Neural cell (in vitro differentiated cells): ENCODE measurements around the gene COL8A1. TPM values are rescaled to one million over a fixed set of nuclear protein-coding genes. Genes with fewer than 3 reads are reported as not detected.
"Not testable (repeated sequence)": the region's sequence is repeated elsewhere in the genome, so short reads cannot be mapped to it uniquely, and the experiment has no call there.

ENCODE experiments used
- H2AFZ ChIP-seq: fragments of 200-600, 300-800 bp; sonication (generic), shearing (Covaris generic); 2 replicates; pipeline ENCODE4 v1.6.0; 2014; ENCODE audit warnings: low read depth, mild to moderate bottlenecking, antibody characterized with exemption, low read length, moderate library complexity
- H3F3A ChIP-seq: fragments of 200-600 bp; shearing (Covaris generic); 2 replicates; pipeline ENCODE4 v1.6.1; 2016; ENCODE audit warnings: mild to moderate bottlenecking, moderate library complexity, mixed read lengths, antibody characterized with exemption, low read length; ENCODE audit not compliant: insufficient read depth, poor library complexity, severe bottlenecking
- H3K27ac ChIP-seq: fragments of 200-600, 300-800 bp; sonication (generic), shearing (Covaris generic); 2 replicates; pipeline ENCODE4 v1.5.1; 2014; ENCODE audit warnings: mild to moderate bottlenecking, low read length, moderate library complexity
- H3K27me3 ChIP-seq: fragments of 300-800, 200-600 bp; sonication (generic), shearing (Covaris generic); 2 replicates; pipeline ENCODE4 v1.6.0; 2014; ENCODE audit warnings: mild to moderate bottlenecking, low read depth, low read length, moderate library complexity; ENCODE audit not compliant: insufficient read depth
- H3K36me3 ChIP-seq: fragments of 300-800, 200-600 bp; sonication (generic), shearing (Covaris generic); 2 replicates; pipeline ENCODE4 v1.5.1; 2014; ENCODE audit warnings: mild to moderate bottlenecking, antibody characterized with exemption, low read length, moderate library complexity; ENCODE audit not compliant: insufficient read depth
- H3K4me2 ChIP-seq: fragments of 300-800, 200-600 bp; sonication (generic), shearing (Covaris generic); 2 replicates; pipeline ENCODE4 v1.6.0; 2014; ENCODE audit warnings: mild to moderate bottlenecking, low read length
- H3K4me3 ChIP-seq: fragments of 300-800, 200-600 bp; sonication (generic), shearing (Covaris generic); 2 replicates; pipeline ENCODE4 v1.5.1; 2014; ENCODE audit warnings: mild to moderate bottlenecking, low read length, moderate library complexity
- H3K79me2 ChIP-seq: fragments of 200-600 bp; shearing (Covaris generic); replicated peaks from 2 replicates; pipeline ENCODE4 v1.6.0; 2014; ENCODE audit warnings: mild to moderate bottlenecking, low read length, moderate library complexity; ENCODE audit not compliant: insufficient read depth
- H3K9ac ChIP-seq: fragments of 300-800, 200-600 bp; sonication (generic), shearing (Covaris generic); 2 replicates; pipeline ENCODE4 v1.6.1; 2016; ENCODE audit warnings: mild to moderate bottlenecking, low read length, mixed read lengths
- H3K9me2 ChIP-seq: fragments of 200-600 bp; shearing (Covaris generic); 2 replicates; pipeline ENCODE4 v1.6.1; 2016; ENCODE audit warnings: mild to moderate bottlenecking, low read length, mixed read lengths; ENCODE audit not compliant: insufficient read depth
- H3K9me3 ChIP-seq: fragments of 200-600, 300-800 bp; sonication (generic), shearing (Covaris generic); 2 replicates; pipeline ENCODE4 v1.6.1; 2016; ENCODE audit warnings: mild to moderate bottlenecking, mixed run types, low read length, moderate library complexity, mixed read lengths
- H4K20me1 ChIP-seq: fragments of 200-600 bp; shearing (Covaris generic); 2 replicates; pipeline ENCODE4 v1.6.1; 2016; ENCODE audit warnings: mild to moderate bottlenecking, mixed run types; ENCODE audit not compliant: insufficient read depth
- EP300 ChIP-seq: fragments of 450-650 bp; conservative IDR thresholded peaks from 2 replicates; pipeline ENCODE4 v1.6.1; 2014; ENCODE audit warnings: antibody characterized with exemption, mild to moderate bottlenecking, moderate library complexity; ENCODE audit not compliant: poor library complexity, severe bottlenecking
- EZH2 ChIP-seq: fragments of 200-600, 300-800 bp; shearing (Covaris generic), sonication (generic); IDR thresholded peaks from 2 replicates; pipeline ENCODE4 v1.6.1; 2014; ENCODE audit warnings: antibody characterized with exemption, low read length, borderline replicate concordance, mild to moderate bottlenecking; ENCODE audit not compliant: insufficient read depth, poor library complexity, severe bottlenecking
- MXI1 ChIP-seq: fragments of 450-650 bp; conservative IDR thresholded peaks from 2 replicates; pipeline ENCODE4 v1.6.1; 2014; ENCODE audit warnings: antibody characterized with exemption, mild to moderate bottlenecking; ENCODE audit not compliant: poor library complexity, severe bottlenecking
- POLR2AphosphoS5 ChIP-seq: IDR thresholded peaks from 2 replicates; pipeline ENCODE4 v1.6.1; 2012
- RAD21 ChIP-seq: fragments of 450-650 bp; conservative IDR thresholded peaks from 2 replicates; pipeline ENCODE4 v1.6.1; 2014; ENCODE audit warnings: antibody characterized with exemption, mild to moderate bottlenecking, moderate library complexity
- REST ChIP-seq: IDR thresholded peaks from 2 replicates; pipeline ENCODE4 v1.6.1; 2012; ENCODE audit warnings: borderline replicate concordance
- SMC3 ChIP-seq: fragments of 450-650 bp; conservative IDR thresholded peaks from 2 replicates; pipeline ENCODE4 v1.6.1; 2014; ENCODE audit warnings: antibody characterized with exemption, mild to moderate bottlenecking, moderate library complexity; ENCODE audit not compliant: poor library complexity
- TAF1 ChIP-seq: IDR thresholded peaks from 2 replicates; pipeline ENCODE4 v1.6.1; 2012; ENCODE audit warnings: low read depth
- polyA plus RNA-seq: library from polyadenylated mRNA; depleted of rRNA; stranded (reverse); fragments of >200 nt; gene quantifications from 2 replicates; pipeline ENCODE4 v1.2.3, GENCODE V29; 2014
- TF ChIP-seq, protein P1 (sequence below): fragments of 450-650 bp; IDR thresholded peaks from 2 replicates; pipeline ENCODE4 v1.5.1; 2014; ENCODE audit warnings: antibody characterized with exemption, mild to moderate bottlenecking, moderate library complexity; ENCODE audit not compliant: poor library complexity, severe bottlenecking

COL8A1 gene
- polyA plus RNA-seq, 1 donor from 2014 or later = 0.04 TPM

DNA sequence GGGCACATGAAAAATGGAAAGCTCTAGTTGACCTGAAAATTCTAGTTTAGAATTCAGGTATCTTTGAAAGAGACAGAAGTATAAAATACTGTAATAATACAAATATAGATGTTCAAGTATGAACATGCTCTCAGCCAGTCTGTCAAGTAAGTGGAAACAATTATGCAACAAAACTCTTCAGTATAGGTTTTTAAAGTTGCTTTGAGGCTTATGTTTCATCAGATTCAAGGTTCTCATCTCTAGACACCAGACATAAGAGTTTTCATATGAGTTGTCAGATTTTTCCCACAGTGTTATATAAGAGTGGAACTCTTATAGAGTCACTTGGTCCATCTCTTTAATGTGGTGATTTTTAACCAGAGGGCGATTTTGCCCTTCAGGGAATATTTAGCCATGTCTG, 201.2 kb downstream of the COL8A1 start:
- H3F3A ChIP-seq = no peaks in the 10 kb centered on the region
- H3K27me3 ChIP-seq = no peaks in the 10 kb centered on the region
- H3K36me3 ChIP-seq = no peaks in the 10 kb centered on the region
- no peaks in the 10 kb centered on the region for H3K9me3 ChIP-seq
- H3K27ac ChIP-seq = no peak overlapping the region
- H3K4me2 ChIP-seq = no peak overlapping the region
- H3K9ac ChIP-seq = no peak overlapping the region
- H4K20me1 ChIP-seq = no peaks in the 10 kb centered on the region
- TF ChIP-seq RAD21 (no peak), POLR2AphosphoS5 (no peak), TAF1 (no peak), MXI1 (no peak), SMC3 (no peak), REST (no peak), EP300 (no peak), EZH2 (no peak)
- no peak overlapping the region for H3K4me3 ChIP-seq
- H2AFZ ChIP-seq = no peak overlapping the region
- no peaks in the 10 kb centered on the region for H3K9me2 ChIP-seq
- no peaks in the 10 kb centered on the region for H3K79me2 ChIP-seq

DNA sequence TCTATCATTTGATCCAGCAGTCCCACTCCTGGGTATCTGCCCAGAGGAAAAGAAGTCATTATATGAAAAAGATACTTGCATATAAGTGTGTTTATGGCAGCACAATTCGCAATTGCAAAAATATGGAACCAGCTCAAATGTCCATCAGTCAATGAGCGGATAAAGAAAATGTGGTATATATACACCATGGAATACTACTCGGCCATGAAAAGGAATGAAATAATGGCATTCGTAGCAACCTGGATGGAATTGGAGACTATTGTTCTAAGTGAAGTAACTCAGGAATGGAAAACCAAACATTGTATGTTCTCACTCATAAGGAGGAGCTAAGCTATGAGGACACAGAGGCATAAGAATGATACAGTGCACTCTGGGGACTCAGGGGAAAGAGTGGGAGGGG, 203.6 kb downstream of the COL8A1 start:
- H3K4me3 ChIP-seq, H3K4me2 ChIP-seq, H3K36me3 ChIP-seq, H3K9ac ChIP-seq, H3K9me2 ChIP-seq, H3K27me3 ChIP-seq, H3F3A ChIP-seq, H3K79me2 ChIP-seq, H3K9me3 ChIP-seq, H3K27ac ChIP-seq, H2AFZ ChIP-seq, H4K20me1 ChIP-seq: not testable (repeated sequence)

DNA sequence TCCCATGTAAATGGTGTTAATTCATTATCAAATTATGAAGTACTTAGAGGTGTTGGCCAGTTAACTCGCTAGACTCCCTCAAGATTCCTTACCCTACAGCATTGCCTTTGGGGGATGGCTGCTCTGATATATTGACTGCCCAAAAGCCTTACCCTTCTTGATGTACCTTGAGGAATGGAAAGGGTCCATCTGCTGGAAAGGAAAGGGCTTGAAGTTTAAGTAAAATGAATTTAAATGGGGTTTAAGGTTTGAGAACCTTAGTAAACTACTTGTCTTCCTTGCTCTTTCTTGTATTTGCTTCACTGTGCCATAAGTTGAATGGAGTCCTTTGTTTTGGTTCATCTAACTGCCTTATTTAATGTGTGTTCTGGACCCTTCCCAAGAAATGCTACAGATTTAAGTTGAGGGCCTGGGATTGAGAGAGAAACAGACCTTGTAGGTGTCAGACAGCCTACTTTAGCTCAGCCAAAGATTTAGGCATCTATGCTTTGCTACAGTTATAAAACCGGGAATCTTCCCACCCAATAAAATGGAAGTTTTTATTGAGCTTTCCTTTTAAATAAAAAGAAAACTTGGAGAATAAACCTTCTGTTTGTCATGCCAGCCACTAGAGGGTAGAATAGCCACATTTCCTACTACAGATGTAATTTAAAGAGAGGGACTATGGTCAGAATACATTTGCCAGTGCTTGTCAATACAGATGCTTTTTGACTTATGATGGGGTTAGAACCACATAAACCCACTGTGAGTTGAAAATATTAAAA, 204.6 kb downstream of the COL8A1 start:
- Histone ChIP-seq H3K27ac (no peak overlapping the region), H3K9me2 (no peaks in the 10 kb centered on the region), H3K36me3 (no peaks in the 10 kb centered on the region), H4K20me1 (no peaks in the 10 kb centered on the region), H2AFZ (no peak overlapping the region), H3K4me2 (no peak overlapping the region), H3K4me3 (no peak overlapping the region), H3K27me3 (no peaks in the 10 kb centered on the region), H3K79me2 (no peaks in the 10 kb centered on the region), H3K9me3 (no peaks in the 10 kb centered on the region), H3K9ac (no peak overlapping the region), H3F3A (no peaks in the 10 kb centered on the region)
- TF ChIP-seq, protein P1, sequence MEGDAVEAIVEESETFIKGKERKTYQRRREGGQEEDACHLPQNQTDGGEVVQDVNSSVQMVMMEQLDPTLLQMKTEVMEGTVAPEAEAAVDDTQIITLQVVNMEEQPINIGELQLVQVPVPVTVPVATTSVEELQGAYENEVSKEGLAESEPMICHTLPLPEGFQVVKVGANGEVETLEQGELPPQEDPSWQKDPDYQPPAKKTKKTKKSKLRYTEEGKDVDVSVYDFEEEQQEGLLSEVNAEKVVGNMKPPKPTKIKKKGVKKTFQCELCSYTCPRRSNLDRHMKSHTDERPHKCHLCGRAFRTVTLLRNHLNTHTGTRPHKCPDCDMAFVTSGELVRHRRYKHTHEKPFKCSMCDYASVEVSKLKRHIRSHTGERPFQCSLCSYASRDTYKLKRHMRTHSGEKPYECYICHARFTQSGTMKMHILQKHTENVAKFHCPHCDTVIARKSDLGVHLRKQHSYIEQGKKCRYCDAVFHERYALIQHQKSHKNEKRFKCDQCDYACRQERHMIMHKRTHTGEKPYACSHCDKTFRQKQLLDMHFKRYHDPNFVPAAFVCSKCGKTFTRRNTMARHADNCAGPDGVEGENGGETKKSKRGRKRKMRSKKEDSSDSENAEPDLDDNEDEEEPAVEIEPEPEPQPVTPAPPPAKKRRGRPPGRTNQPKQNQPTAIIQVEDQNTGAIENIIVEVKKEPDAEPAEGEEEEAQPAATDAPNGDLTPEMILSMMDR = peak; percentile 84
- TF ChIP-seq SMC3 (peak; percentile 86), RAD21 (peak; percentile 85), MXI1 (no peak)
